ENCODE measurements around the gene NMD3. TPM values are rescaled to one million over a fixed set of nuclear protein-coding genes. Genes with fewer than 3 reads are reported as not detected.

The NMD3 gene
- total RNA-seq, 1 experiment from 2014 or later, result 55.6 TPM

DNA sequence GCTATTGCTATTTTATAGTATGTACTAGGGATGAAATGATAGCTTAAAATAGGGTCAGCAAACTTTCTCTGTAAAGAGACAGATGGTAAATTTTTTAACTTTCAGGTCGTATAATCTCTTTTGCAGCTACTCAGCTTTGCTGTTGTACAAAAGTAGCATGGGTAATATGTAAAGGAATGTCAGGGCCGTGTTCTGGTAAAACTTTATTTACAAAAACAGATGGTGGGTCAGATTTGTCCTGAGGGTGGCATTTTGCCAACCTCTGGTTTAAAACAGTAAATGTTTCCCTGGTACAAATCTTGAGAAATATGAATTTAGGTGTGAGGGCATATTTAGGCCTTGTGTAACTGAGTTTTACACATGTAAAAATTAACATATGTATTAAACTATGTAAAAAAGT is 18.6 kb downstream of the NMD3 start:
- H3K14ac ChIP-seq (ENCODE audit: insufficient read depth, low read length), result no peak overlapping the region
- no peak overlapping the region for H2AFZ ChIP-seq (ENCODE audit: low read length)
- Mint-ChIP-seq H3K36me3 (ENCODE audit: insufficient read depth in 1 of 3, low read depth in 3 of 3) (peaks cover 7 to 64% (median 47%) of the 10 kb centered on the region in 3 experiments; a peak in 6 of 7 replicates), H3K27ac (no peak overlapping the region), H3K4me1 (no peaks in the 10 kb centered on the region), H3K27me3 (ENCODE audit: low read depth) (no peaks in the 10 kb centered on the region), H3K4me3 (no peak overlapping the region), H3K9me3 (no peaks in the 10 kb centered on the region)
- no peaks in the 10 kb centered on the region for H3K23me2 ChIP-seq (ENCODE audit: insufficient read length, low read depth, low read length, poor library complexity, severe bottlenecking)
- no peaks in the 10 kb centered on the region for H3K9me3 ChIP-seq (ENCODE audit: control insufficient read depth, low read depth, low read length)
- H3K9ac ChIP-seq (ENCODE audit: extremely low read depth, insufficient read length, low read length), result no peak overlapping the region
- TF ChIP-seq, protein P1, sequence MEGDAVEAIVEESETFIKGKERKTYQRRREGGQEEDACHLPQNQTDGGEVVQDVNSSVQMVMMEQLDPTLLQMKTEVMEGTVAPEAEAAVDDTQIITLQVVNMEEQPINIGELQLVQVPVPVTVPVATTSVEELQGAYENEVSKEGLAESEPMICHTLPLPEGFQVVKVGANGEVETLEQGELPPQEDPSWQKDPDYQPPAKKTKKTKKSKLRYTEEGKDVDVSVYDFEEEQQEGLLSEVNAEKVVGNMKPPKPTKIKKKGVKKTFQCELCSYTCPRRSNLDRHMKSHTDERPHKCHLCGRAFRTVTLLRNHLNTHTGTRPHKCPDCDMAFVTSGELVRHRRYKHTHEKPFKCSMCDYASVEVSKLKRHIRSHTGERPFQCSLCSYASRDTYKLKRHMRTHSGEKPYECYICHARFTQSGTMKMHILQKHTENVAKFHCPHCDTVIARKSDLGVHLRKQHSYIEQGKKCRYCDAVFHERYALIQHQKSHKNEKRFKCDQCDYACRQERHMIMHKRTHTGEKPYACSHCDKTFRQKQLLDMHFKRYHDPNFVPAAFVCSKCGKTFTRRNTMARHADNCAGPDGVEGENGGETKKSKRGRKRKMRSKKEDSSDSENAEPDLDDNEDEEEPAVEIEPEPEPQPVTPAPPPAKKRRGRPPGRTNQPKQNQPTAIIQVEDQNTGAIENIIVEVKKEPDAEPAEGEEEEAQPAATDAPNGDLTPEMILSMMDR (conservative IDR thresholded peaks at IDR 0.05), result no peak
- H2BK5ac ChIP-seq (ENCODE audit: insufficient read length, low read length), result no peak overlapping the region
- no peaks in the 10 kb centered on the region for H3K79me2 ChIP-seq (ENCODE audit: insufficient read depth, low read length)
- no peak overlapping the region for H3K23ac ChIP-seq (ENCODE audit: insufficient read length, low read depth, low read length)
- H4K5ac ChIP-seq (ENCODE audit: insufficient read length, low read depth, low read length), result no peak overlapping the region
- no peak overlapping the region for H3K4me2 ChIP-seq (ENCODE audit: insufficient read depth, insufficient read length, low read length)
- H3K18ac ChIP-seq (ENCODE audit: insufficient read length, low read depth, low read length), result no peak overlapping the region
- no peak overlapping the region for H2AK5ac ChIP-seq (ENCODE audit: insufficient read length, low read length)
- no peaks in the 10 kb centered on the region for H3K79me1 ChIP-seq (ENCODE audit: insufficient read depth, low read depth, low read length, poor library complexity, severe bottlenecking)
- no peak overlapping the region for H2BK20ac ChIP-seq (ENCODE audit: low read depth, low read length, poor library complexity, severe bottlenecking)
- H4K20me1 ChIP-seq (ENCODE audit: control insufficient read depth, insufficient read depth, insufficient read length), result no peaks in the 10 kb centered on the region
- no CpG with 5 or more reads among the region's 2 CpGs for WGBS (ENCODE audit: extremely low coverage, insufficient read length, low lambda C conversion rate)
- no peaks in the 10 kb centered on the region for H3K27me3 ChIP-seq (ENCODE audit: insufficient read depth, low read length)
- DNase-seq, result no peak
- H4K8ac ChIP-seq (replicated peaks; ENCODE audit: insufficient read length, low read depth, low read length), result no peak overlapping the region
- no peak overlapping the region for H2BK120ac ChIP-seq (ENCODE audit: low read depth, low read length, poor library complexity, severe bottlenecking)
- H4K91ac ChIP-seq (ENCODE audit: insufficient read length, low read depth, low read length), result no peak overlapping the region
- no peak overlapping the region for H3K56ac ChIP-seq (ENCODE audit: insufficient read length, low read depth, low read length)
- H2BK12ac ChIP-seq (ENCODE audit: insufficient read length, low read depth, low read length), result no peak overlapping the region
- no peak overlapping the region for H3K4ac ChIP-seq (ENCODE audit: low read depth, low read length)
- no peak overlapping the region for H2BK15ac ChIP-seq (ENCODE audit: low read depth, low read length)
- H3T11ph ChIP-seq (ENCODE audit: low read length), result no peak overlapping the region
- no peak overlapping the region for H3K27ac ChIP-seq (ENCODE audit: insufficient read length, low read depth, low read length)
- H3K4me1 ChIP-seq (ENCODE audit: insufficient read depth, low read length), result no peaks in the 10 kb centered on the region
